Body of pancreas (tissue), 4 donors: ENCODE data around the gene ATP10D. TPM values are rescaled to one million over a fixed set of nuclear protein-coding genes. Genes with fewer than 3 reads are reported as not detected.
A peak's percentile ranks its signal among the peaks of the same experiment; 100 is the strongest.

ENCODE experiments used
- ATAC-seq: fragments of 150-250 bp; one replicate; pipeline ENCODE4 v1.9.1; 2016
- DNase-seq, 4 donors: peaks; one replicate each; pipeline ENCODE4 v3.0.0-alpha.2; 2019
- H3K27ac ChIP-seq, 4 donors: fragments of 200-600 bp; sonication (generic); 1 replicate in 3 of 4; 2 replicates in 1 of 4; pipeline versions ENCODE4 v1.5.1 to v1.6.1; 2016 to 2019; ENCODE audit warnings: mild to moderate bottlenecking in 1 of 4, mixed read lengths in 1 of 4, moderate library complexity in 1 of 4
- H3K27me3 ChIP-seq, 2 donors: fragments of 200-600 bp; sonication (generic); one replicate each; pipeline ENCODE4 v1.6.0; 2016; ENCODE audit warnings: mild to moderate bottlenecking in 1 of 2
- H3K36me3 ChIP-seq, 2 donors: fragments of 200-600 bp; sonication (generic); replicated peaks in 1 of 2; 2 replicates each; pipeline ENCODE4 v1.5.1; 2016; ENCODE audit warnings: low read depth in 2 of 2; ENCODE audit not compliant: insufficient read depth in 1 of 2
- H3K4me1 ChIP-seq: fragments of 200-600 bp; sonication (generic); one replicate; pipeline ENCODE4 v1.6.0; 2016
- H3K4me3 ChIP-seq, 2 donors: fragments of 200-600 bp; sonication (generic); 1 replicate in 1 of 2; 2 replicates in 1 of 2; pipeline ENCODE4 v1.5.1; 2016 to 2019
- H3K9me3 ChIP-seq, 3 donors: fragments of 200-600 bp; sonication (generic); 1 replicate in 2 of 3; 2 replicates in 1 of 3; pipeline ENCODE4 v1.5.1; 2016
- POLR2A ChIP-seq, 3 donors: fragments of 450-650 bp; IDR thresholded peaks; one replicate each; pipeline ENCODE4 v1.6.1; 2016; ENCODE audit warnings: antibody characterized with exemption in 3 of 3, mild to moderate bottlenecking in 2 of 3
- WGBS, 2 donors: methylation state at CpG; one replicate each; pipeline ENCODE4 v1.1.5; 2017; 5-methylcytosine and 5-hydroxymethylcytosine counted together
- intact Hi-C: fragments of 100-400 bp; cut with DNase I; formaldehyde crosslinking; loops from one replicate; pipeline ENCODE4 v1.15.1; 2023
- total RNA-seq, 2 donors: library from RNA; depleted of rRNA; stranded (reverse); fragments of >200 nt; gene quantifications; one replicate each; pipeline ENCODE4 v1.1.0, GENCODE V29; 2016
- TF ChIP-seq, protein P1 (sequence below), 7 experiments: fragments of 450-650 bp in 4 of 7; fragments of 200-600 bp in 3 of 7; sonication (generic) in 3 of 7; IDR thresholded peaks; one replicate each; pipeline ENCODE4 v1.5.1; 2016 to 2019; ENCODE audit warnings: antibody characterized with exemption in 7 of 7

Gene ATP10D
- total RNA-seq, 2 donors from 2014 or later, result 12.5 to 24.4 TPM

DNA sequence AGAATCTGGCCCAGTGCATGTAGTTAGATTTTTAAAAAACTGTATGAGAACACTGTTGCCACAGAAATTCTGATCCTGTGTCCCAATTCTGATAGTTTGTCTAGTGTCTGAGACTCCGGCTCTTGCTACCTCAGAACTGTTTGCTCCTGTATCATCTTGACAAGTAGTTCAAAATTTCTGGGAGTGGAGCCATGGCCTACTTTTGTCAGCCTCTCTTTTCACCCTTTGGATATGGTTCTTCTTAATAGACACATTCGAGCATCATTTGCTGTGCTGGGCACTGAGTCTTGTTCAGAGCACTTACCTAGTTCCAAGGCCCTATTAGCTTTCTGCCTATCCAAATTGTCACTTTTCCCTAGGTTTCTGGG is 46.9 kb downstream of the ATP10D start:
- TF ChIP-seq POLR2A (IDR thresholded peaks at IDR 0.05), result no peak
- TF ChIP-seq, protein P1, sequence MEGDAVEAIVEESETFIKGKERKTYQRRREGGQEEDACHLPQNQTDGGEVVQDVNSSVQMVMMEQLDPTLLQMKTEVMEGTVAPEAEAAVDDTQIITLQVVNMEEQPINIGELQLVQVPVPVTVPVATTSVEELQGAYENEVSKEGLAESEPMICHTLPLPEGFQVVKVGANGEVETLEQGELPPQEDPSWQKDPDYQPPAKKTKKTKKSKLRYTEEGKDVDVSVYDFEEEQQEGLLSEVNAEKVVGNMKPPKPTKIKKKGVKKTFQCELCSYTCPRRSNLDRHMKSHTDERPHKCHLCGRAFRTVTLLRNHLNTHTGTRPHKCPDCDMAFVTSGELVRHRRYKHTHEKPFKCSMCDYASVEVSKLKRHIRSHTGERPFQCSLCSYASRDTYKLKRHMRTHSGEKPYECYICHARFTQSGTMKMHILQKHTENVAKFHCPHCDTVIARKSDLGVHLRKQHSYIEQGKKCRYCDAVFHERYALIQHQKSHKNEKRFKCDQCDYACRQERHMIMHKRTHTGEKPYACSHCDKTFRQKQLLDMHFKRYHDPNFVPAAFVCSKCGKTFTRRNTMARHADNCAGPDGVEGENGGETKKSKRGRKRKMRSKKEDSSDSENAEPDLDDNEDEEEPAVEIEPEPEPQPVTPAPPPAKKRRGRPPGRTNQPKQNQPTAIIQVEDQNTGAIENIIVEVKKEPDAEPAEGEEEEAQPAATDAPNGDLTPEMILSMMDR (IDR thresholded peaks at IDR 0.05), result no peak
- no peak for ATAC-seq
- Histone ChIP-seq H3K27ac (peak overlapping the region in 1 of 4 donors; percentile 27), H3K4me3 (no peak overlapping the region), H3K9me3 (no peaks in the 10 kb centered on the region), H3K36me3 (peaks cover 0 to 2% of the 10 kb centered on the region in 2 donors), H3K27me3 (no peaks in the 10 kb centered on the region), H3K4me1 (peaks cover 5% of the 10 kb centered on the region)
- intact Hi-C loops, result no loop called here
- peak in 1 of 4 donors; percentile 34 for DNase-seq
- WGBS, 2 donors, result 48 to 65% methylated on average over 2 of the region's 2 CpGs

DNA sequence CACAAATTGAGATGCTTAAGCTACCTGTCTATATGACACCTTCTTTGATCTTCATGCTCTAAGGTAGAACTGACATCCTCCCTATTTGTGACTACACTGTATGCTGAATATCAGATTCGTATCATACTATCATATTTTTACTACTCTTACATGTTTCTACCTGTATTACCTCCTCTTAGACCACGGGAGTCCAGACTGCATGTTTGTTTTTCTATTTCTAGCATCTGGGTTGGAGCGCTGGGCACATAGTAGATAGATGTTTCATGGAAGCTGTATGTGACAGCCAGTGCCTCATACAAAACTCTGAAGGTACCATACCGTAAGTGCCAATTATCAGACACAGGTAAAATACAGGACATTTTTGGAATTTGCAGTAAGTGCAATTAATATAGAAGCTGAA is 47.6 kb downstream of the ATP10D start:
- no peak for DNase-seq
- intact Hi-C loops, result no loop called here
- Histone ChIP-seq H3K27ac (no peak overlapping the region), H3K4me3 (no peak overlapping the region), H3K36me3 (peaks cover 0 to 2% of the 10 kb centered on the region in 2 donors), H3K9me3 (no peaks in the 10 kb centered on the region), H3K4me1 (peaks cover 5% of the 10 kb centered on the region), H3K27me3 (no peaks in the 10 kb centered on the region)
- no peak for ATAC-seq
- WGBS, 2 donors, result 79 to 83% methylated on average over 4 of the region's 4 CpGs
- no peak for TF ChIP-seq POLR2A (IDR thresholded peaks at IDR 0.05)
- TF ChIP-seq, protein P1 (IDR thresholded peaks at IDR 0.05), result no peak

DNA sequence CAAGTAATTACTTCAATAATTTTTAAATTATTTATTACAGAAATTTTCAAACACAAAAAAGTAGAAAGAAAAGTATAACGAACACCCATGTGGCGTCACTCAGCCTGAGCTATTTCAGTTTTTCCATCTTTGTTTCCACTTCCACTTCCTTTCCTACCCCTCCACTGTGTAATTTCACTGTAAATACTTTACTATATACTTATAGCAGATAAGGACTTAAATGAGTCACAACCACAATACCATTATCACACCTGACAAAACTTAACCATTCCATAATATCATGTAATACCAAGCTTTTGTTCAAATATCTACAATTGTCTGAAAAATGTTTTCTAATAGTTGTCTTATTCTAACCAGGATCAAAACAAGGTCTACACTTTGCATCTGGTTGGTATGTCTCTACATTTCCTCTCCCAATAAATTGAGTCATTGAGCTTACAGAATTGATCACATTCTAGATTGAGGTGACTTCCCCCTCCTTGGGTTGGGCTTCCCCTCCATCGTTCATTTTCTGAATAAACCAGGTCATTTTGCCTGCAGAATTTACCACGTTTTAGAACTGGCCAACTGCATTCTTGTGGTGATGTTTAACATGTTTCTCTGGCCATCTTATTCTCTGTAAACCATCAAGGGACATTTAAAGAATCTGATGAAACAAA is 48.7 kb downstream of the ATP10D start:
- peaks cover 5% of the 10 kb centered on the region for H3K4me1 ChIP-seq
- intact Hi-C loops, result no loop called here
- H3K27me3 ChIP-seq, result no peaks in the 10 kb centered on the region
- no peaks in the 10 kb centered on the region for H3K9me3 ChIP-seq
- ATAC-seq (no peak), DNase-seq (no peak)
- no peak overlapping the region for H3K27ac ChIP-seq
- no peak overlapping the region for H3K4me3 ChIP-seq
- WGBS, 2 donors, result 65 to 71% methylated on average over 4 of the region's 4 CpGs
- H3K36me3 ChIP-seq, result peaks cover 0 to 4% of the 10 kb centered on the region in 2 donors
- TF ChIP-seq, protein P1 (IDR thresholded peaks at IDR 0.05), result no peak
- no peak for TF ChIP-seq POLR2A (IDR thresholded peaks at IDR 0.05)

DNA sequence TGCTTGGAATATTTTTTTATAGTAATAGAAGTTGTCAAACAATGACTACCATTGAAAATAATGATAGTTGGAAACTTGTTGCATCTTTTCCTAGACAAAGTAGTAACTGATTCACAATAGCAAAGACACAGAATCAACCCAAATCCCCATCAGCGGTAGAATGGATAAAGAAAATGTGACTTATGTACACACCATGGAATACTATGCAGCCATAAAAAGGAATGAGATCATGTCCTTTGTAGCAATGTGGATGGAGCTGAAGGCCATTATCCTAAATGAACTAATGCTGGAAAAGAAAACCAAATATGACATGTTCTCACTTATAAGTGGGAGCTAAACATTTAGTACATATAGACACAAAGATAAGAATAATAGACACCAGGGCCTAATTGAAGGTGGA is 49.7 kb downstream of the ATP10D start:
- intact Hi-C loops, result no loop called here
- peaks cover 0 to 4% of the 10 kb centered on the region in 2 donors for H3K36me3 ChIP-seq
- 97 to 100% methylated on average over 1 of the region's 1 CpG for WGBS, 2 donors

More for the DNA sequence above, 49.7 kb downstream of the ATP10D start:
- Histone ChIP-seq H3K27me3 (no peaks in the 10 kb centered on the region), H3K4me1 (peaks cover 5% of the 10 kb centered on the region), H3K4me3 (no peak overlapping the region), H3K27ac (no peak overlapping the region), H3K9me3 (no peaks in the 10 kb centered on the region)
- ATAC-seq, result no peak
- DNase-seq, result no peak
- no peak for TF ChIP-seq POLR2A (IDR thresholded peaks at IDR 0.05)
- TF ChIP-seq, protein P1 (IDR thresholded peaks at IDR 0.05), result no peak
